Measurements from ENCODE around the gene FOXC2.

GRCh38 chr16:86542756-86543750 is 23.6 kb upstream of the FOXC2 start:
- TF ChIP-seq SREBF2 (CRISPR knock-in tag; IDR thresholded peaks at IDR 0.05) (no peak), ARID2 (IDR thresholded peaks at IDR 0.05) (no peak)
